Measurements from ENCODE around the gene GPR87. TPM values are rescaled to one million over a fixed set of nuclear protein-coding genes. Genes with fewer than 3 reads are reported as not detected.
A peak's percentile ranks its signal among the peaks of the same experiment; 100 is the strongest.

The GPR87 gene
- total and polyA plus RNA-seq, 2 of the 4 experiments (the other 2 are of a cell fraction) = 0.26 to 0.36 TPM

DNA sequence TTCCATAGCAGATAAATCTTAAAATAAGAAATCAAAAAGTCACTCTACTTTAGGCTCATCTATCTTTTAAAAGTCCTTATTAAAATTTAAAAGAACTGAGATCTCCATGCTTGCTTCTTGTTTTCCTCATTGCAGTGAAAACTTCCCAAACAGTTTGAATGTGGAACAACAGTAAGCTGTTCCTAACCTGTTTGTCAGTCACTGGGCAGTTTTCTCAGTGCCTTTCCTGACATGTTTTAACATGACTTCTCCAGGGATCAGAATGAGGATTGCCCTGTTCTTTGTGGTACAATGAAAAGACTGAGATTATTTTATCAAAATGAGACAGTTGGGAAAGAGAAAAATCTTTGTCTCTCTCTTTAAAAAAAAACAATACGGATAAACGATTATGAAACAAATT lies 774 bp downstream of the GPR87 start:
- no TSS peak for BruUV-seq (replicated peaks)
- Histone ChIP-seq H2AK9ac (replicated peaks; ENCODE audit: low read depth, low read length, poor library complexity) (no peak overlapping the region), H2AFZ (replicated peaks; ENCODE audit: low read length, poor library complexity) (no peak overlapping the region), H2BK120ac (ENCODE audit: low read depth, low read length) (peak overlapping the region; percentile 47), H3K18ac (ENCODE audit: low read depth, low read length) (peak overlapping the region; percentile 83; the same call in 1 of the 2 replicates), H3K79me1 (ENCODE audit: low read depth in 1 of 2, low read length in 2 of 2) (no peaks in the 10 kb centered on the region), H3K9me3 (ENCODE audit: control insufficient read depth, insufficient read depth, low read length) (peaks cover 5% of the 10 kb centered on the region), H3K4me2 (ENCODE audit: low read depth, low read length) (no peak overlapping the region), H2BK15ac (ENCODE audit: low read depth, low read length) (peak overlapping the region; percentile 56; the same call in 2 of the 3 replicates), H3K27ac (ENCODE audit: insufficient read depth, low read length) (no peak overlapping the region), H3K23ac (ENCODE audit: low read depth, low read length) (0 out of 2 replicates have a peak overlapping the region, but pooled peaks have one; percentile 82), H4K91ac (ENCODE audit: insufficient read depth, low read depth, low read length) (no peak overlapping the region), H3K4ac (ENCODE audit: low read depth, low read length) (no peak overlapping the region; the same call in 1 of the 2 replicates), H3K9me1 (ENCODE audit: insufficient read depth, low read length) (peaks cover 6% of the 10 kb centered on the region; the same call in 1 of the 2 replicates), H3K9ac (ENCODE audit: low read depth, low read length) (no peak overlapping the region), H3K4me3 (ENCODE audit: insufficient read depth, low read depth, low read length) (no peak overlapping the region), H3K36me3 (ENCODE audit: control insufficient read depth, insufficient read depth, low read length) (no peaks in the 10 kb centered on the region), H4K5ac (ENCODE audit: low read depth, low read length) (peak overlapping the region; percentile 64; the same call in 1 of the 2 replicates), H2BK5ac (ENCODE audit: low read depth, low read length, poor library complexity, severe bottlenecking) (no peak overlapping the region), H3K56ac (ENCODE audit: extremely low read depth, insufficient read depth, low read length) (no peak overlapping the region), H4K20me1 (ENCODE audit: insufficient read depth, low read length) (no peaks in the 10 kb centered on the region), H2AK5ac (ENCODE audit: low read depth, low read length) (no peak overlapping the region; the same call in 1 of the 2 replicates), H3K14ac (replicated peaks; ENCODE audit: low read depth, low read length) (0 out of 2 replicates have a peak overlapping the region, but pooled peaks have one; percentile 19), H3K4me1 (ENCODE audit: control insufficient read depth, insufficient read depth, low read length) (peaks cover 13% of the 10 kb centered on the region), H3K27me3 (ENCODE audit: control insufficient read depth, insufficient read depth, low read length) (no peaks in the 10 kb centered on the region), H4K8ac (ENCODE audit: low read depth in 2 of 2, low read length in 2 of 2) (peak overlapping the region in 1 of 2 experiments; percentile 71; a peak in 2 of 4 replicates), H2BK20ac (ENCODE audit: low read depth, low read length) (peak overlapping the region; percentile 75; the same call in 1 of the 2 replicates)
- intact Hi-C loops (cut with micrococcal nuclease) (no loop called here), dilution Hi-C loops (cut with HindIII; ENCODE audit: low sequenced_read_pairs, unreplicated experiment) (no loop called here), in situ Hi-C loops (cut with MboI; ENCODE audit: low sequenced_read_pairs) (no loop called here)
- CTCF ChIA-PET = interaction anchor here (1.0 to 1.2 kb wide), 2 partner anchors 11 to 12 kb away, joined by 3 to 8 read pairs; no protein-coding TSS in a partner anchor
- ATAC-seq (ENCODE audit: low read depth) (no peak), DNase-seq (no peak)
- TF ChIP-seq CEBPB (IDR thresholded peaks at IDR 0.05; ENCODE audit: low read depth, low read length) = no peak
- no peak for TF ChIP-seq RFX5 (IDR thresholded peaks at IDR 0.05; ENCODE audit: low read depth, low read length)
- TF ChIP-seq, protein P1, sequence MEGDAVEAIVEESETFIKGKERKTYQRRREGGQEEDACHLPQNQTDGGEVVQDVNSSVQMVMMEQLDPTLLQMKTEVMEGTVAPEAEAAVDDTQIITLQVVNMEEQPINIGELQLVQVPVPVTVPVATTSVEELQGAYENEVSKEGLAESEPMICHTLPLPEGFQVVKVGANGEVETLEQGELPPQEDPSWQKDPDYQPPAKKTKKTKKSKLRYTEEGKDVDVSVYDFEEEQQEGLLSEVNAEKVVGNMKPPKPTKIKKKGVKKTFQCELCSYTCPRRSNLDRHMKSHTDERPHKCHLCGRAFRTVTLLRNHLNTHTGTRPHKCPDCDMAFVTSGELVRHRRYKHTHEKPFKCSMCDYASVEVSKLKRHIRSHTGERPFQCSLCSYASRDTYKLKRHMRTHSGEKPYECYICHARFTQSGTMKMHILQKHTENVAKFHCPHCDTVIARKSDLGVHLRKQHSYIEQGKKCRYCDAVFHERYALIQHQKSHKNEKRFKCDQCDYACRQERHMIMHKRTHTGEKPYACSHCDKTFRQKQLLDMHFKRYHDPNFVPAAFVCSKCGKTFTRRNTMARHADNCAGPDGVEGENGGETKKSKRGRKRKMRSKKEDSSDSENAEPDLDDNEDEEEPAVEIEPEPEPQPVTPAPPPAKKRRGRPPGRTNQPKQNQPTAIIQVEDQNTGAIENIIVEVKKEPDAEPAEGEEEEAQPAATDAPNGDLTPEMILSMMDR (conservative IDR thresholded peaks at IDR 0.05; ENCODE audit: low read depth, low read length) = no peak
- TF ChIP-seq MXI1 (IDR thresholded peaks at IDR 0.05; ENCODE audit: borderline replicate concordance, low read depth, low read length) = no peak
- TF ChIP-seq SMC3 (IDR thresholded peaks at IDR 0.05; ENCODE audit: low read depth, low read length) = no peak
- no peak for TF ChIP-seq CHD1 (IDR thresholded peaks at IDR 0.05; ENCODE audit: low read depth, low read length)
- no peak for TF ChIP-seq FOS (IDR thresholded peaks at IDR 0.05; ENCODE audit: low read depth, low read length)
- TF ChIP-seq MAZ (IDR thresholded peaks at IDR 0.05; ENCODE audit: borderline replicate concordance, low read depth, low read length) = no peak
- TF ChIP-seq RAD21 (IDR thresholded peaks at IDR 0.05; ENCODE audit: low read length) = no peak
- no peak for TF ChIP-seq POLR2A (IDR thresholded peaks at IDR 0.05; ENCODE audit: low read depth, low read length)
- POLR2A ChIA-PET (ENCODE audit: unreplicated experiment) = no interaction called here
- no CpG with 5 or more reads among the region's 2 CpGs for whole genome bisulfite sequencing, 2 experiments (ENCODE audit: extremely low coverage in 2 of 2, insufficient read length in 1 of 2)

All from IMR-90 (cell line).